ENCODE results near the gene PLEKHN1. TPM values are rescaled to one million over a fixed set of nuclear protein-coding genes. Genes with fewer than 3 reads are reported as not detected.

PLEKHN1 gene
- total and polyA plus RNA-seq, 2 donors (not counting 3 experiments of a cell fraction or from before 2014, with no cell fraction given) = 0.29 to 0.88 TPM

DNA sequence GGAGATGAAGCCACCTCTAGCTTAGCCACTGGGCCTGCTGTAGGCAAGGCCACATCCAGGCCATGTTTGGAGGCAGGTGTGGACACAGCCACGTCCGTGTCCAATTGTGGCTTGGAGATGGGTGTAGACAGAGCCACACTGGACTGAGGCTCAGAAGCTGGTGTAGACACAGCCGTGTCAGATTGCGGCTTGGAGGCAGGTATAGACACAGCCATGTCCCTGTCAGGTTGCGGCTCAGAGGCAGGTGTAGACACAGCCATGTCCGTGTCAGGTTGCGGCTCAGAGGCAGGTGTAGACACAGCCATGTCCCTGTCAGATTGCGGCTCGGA, 13.4 kb downstream of the PLEKHN1 start:
- Histone ChIP-seq H3K27ac (ENCODE audit: insufficient read depth, low read depth, low read length) (no peak overlapping the region), H3K27me3 (ENCODE audit: control insufficient read depth in 2 of 2, insufficient read depth in 2 of 2, low read length in 2 of 2) (no peaks in the 10 kb centered on the region), H3K4me3 (replicated peaks in 1 of 3; ENCODE audit: insufficient read depth in 1 of 3, low read depth in 1 of 3, low read length in 3 of 3) (no peak overlapping the region), H3K9me3 (replicated peaks; ENCODE audit: control insufficient read depth, insufficient read depth, low read length) (no peaks in the 10 kb centered on the region), H3K9me1 (replicated peaks; ENCODE audit: control insufficient read depth, extremely low read depth, insufficient read depth, low read length) (no peaks in the 10 kb centered on the region), H3K9ac (replicated peaks; ENCODE audit: extremely low read depth, insufficient read depth, low read length) (no peak overlapping the region), H3K4me1 (ENCODE audit: control insufficient read depth, extremely low read depth, insufficient read depth, low read length) (no peaks in the 10 kb centered on the region), H3K4me2 (ENCODE audit: insufficient read depth, low read length) (no peak overlapping the region), H3K36me3 (ENCODE audit: control insufficient read depth in 2 of 2, extremely low read depth in 1 of 2, insufficient read depth in 2 of 2, low read length in 2 of 2) (no peaks in the 10 kb centered on the region), H3K79me2 (ENCODE audit: control insufficient read depth, insufficient read depth, low read length) (no peaks in the 10 kb centered on the region), H2AFZ (ENCODE audit: low read depth, low read length) (no peak overlapping the region), H4K20me1 (replicated peaks; ENCODE audit: control insufficient read depth, extremely low read depth, insufficient read depth, low read length) (no peaks in the 10 kb centered on the region)
- DNase-seq (ENCODE audit: low read depth, low spot score) = no peak
- no peak for FAIRE-seq
- intact Hi-C loops (cut with micrococcal nuclease) (no loop called here), dilution Hi-C loops (cut with MboI; ENCODE audit: extremely low pct_ligation_motif_present, low sequenced_read_pairs) (no loop called here)
- ChIA-PET CTCF (no interaction called here), POLR2A (no interaction called here)
- TF ChIP-seq, protein P1, sequence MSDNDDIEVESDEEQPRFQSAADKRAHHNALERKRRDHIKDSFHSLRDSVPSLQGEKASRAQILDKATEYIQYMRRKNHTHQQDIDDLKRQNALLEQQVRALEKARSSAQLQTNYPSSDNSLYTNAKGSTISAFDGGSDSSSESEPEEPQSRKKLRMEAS (IDR thresholded peaks at IDR 0.05; ENCODE audit: insufficient read depth, insufficient read length) = no peak
- TF ChIP-seq JUN (IDR thresholded peaks at IDR 0.05; ENCODE audit: borderline replicate concordance, insufficient read depth, insufficient read length, low read depth) = no peak
- no peak for TF ChIP-seq GATA2 (IDR thresholded peaks at IDR 0.05; ENCODE audit: insufficient read depth, insufficient read length, low read depth, low read length)
- TF ChIP-seq, protein P2, sequence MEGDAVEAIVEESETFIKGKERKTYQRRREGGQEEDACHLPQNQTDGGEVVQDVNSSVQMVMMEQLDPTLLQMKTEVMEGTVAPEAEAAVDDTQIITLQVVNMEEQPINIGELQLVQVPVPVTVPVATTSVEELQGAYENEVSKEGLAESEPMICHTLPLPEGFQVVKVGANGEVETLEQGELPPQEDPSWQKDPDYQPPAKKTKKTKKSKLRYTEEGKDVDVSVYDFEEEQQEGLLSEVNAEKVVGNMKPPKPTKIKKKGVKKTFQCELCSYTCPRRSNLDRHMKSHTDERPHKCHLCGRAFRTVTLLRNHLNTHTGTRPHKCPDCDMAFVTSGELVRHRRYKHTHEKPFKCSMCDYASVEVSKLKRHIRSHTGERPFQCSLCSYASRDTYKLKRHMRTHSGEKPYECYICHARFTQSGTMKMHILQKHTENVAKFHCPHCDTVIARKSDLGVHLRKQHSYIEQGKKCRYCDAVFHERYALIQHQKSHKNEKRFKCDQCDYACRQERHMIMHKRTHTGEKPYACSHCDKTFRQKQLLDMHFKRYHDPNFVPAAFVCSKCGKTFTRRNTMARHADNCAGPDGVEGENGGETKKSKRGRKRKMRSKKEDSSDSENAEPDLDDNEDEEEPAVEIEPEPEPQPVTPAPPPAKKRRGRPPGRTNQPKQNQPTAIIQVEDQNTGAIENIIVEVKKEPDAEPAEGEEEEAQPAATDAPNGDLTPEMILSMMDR (IDR thresholded peaks at IDR 0.05; ENCODE audit: extremely low read depth in 1 of 2, insufficient read depth in 1 of 2, low read depth in 1 of 2, low read length in 2 of 2) = no peak
- no peak for TF ChIP-seq POLR2A (IDR thresholded peaks at IDR 0.05; ENCODE audit: low read depth, low read length)
- TF ChIP-seq EZH2 (IDR thresholded peaks at IDR 0.05; ENCODE audit: borderline replicate concordance, low read depth, low read length, severe bottlenecking) = no peak
- no peak for TF ChIP-seq MYC (IDR thresholded peaks at IDR 0.05; ENCODE audit: low read depth, low read length)
- TF ChIP-seq POLR2AphosphoS5 (IDR thresholded peaks at IDR 0.05; ENCODE audit: insufficient read depth, low read depth, low read length) = no peak
- BruUV-seq (replicated peaks) = no TSS peak

All from endothelial cell of umbilical vein (primary cell).